Measurements from ENCODE around the gene AQP12B.

- TF ChIP-seq, protein P1, sequence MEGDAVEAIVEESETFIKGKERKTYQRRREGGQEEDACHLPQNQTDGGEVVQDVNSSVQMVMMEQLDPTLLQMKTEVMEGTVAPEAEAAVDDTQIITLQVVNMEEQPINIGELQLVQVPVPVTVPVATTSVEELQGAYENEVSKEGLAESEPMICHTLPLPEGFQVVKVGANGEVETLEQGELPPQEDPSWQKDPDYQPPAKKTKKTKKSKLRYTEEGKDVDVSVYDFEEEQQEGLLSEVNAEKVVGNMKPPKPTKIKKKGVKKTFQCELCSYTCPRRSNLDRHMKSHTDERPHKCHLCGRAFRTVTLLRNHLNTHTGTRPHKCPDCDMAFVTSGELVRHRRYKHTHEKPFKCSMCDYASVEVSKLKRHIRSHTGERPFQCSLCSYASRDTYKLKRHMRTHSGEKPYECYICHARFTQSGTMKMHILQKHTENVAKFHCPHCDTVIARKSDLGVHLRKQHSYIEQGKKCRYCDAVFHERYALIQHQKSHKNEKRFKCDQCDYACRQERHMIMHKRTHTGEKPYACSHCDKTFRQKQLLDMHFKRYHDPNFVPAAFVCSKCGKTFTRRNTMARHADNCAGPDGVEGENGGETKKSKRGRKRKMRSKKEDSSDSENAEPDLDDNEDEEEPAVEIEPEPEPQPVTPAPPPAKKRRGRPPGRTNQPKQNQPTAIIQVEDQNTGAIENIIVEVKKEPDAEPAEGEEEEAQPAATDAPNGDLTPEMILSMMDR (conservative IDR thresholded peaks at IDR 0.05) = no peak
- no peak for TF ChIP-seq ZFX (IDR thresholded peaks at IDR 0.05)
These were observed 37.3 kb downstream of the AQP12B start for GRCh38 chr2:240645346-240645745.
